ENCODE data around the gene OSER1.

OSER1 gene

GRCh38 chr20:44170816-44171410, 39.7 kb downstream of the OSER1 start:
- Histone ChIP-seq H3K27ac (peak overlapping the region in 9 of 11 experiments; percentile 33 to 92 (median 87); a peak in 17 of 22 replicates), H3K9me3 (replicated peaks in 1 of 11) (peaks cover 0 to 7% (median 0%) of the 10 kb centered on the region in 11 experiments; a peak in 1 of 22 replicates), H3K36me3 (peaks cover 0 to 14% (median 0%) of the 10 kb centered on the region in 11 experiments; a peak in 3 of 22 replicates), H3K9ac (peak overlapping the region in 7 of 11 experiments; percentile 49 to 74 (median 67); a peak in 16 of 22 replicates), H3K4me3 (peak overlapping the region in 7 of 10 experiments; percentile 3 to 39 (median 22); a peak in 9 of 20 replicates), H3K4me1 (peaks cover 40 to 90% (median 79%) of the 10 kb centered on the region in 10 experiments), H3K4me2 (peak overlapping the region; percentile 59 to 96 (median 83)), H3K27me3 (no peaks in the 10 kb centered on the region), H4K20me1 (no peaks in the 10 kb centered on the region)
- 0 out of 22 replicates have a peak, but pooled peaks of 1 of the 11 experiments have one; percentile 7 for TF ChIP-seq Cebpa-rat (IDR thresholded peaks at IDR 0.05)

- Histone ChIP-seq H3K9me3 (replicated peaks in 1 of 11) (peaks cover 0 to 10% (median 0%) of the 10 kb centered on the region in 11 experiments; a peak in 2 of 22 replicates), H3K27me3 (no peaks in the 10 kb centered on the region), H4K20me1 (no peaks in the 10 kb centered on the region), H3K27ac (peak overlapping the region in 6 of 11 experiments; percentile 87 to 92 (median 90); a peak in 13 of 22 replicates), H3K36me3 (no peaks in the 10 kb centered on the region; a peak in 1 of 22 replicates), H3K4me3 (no peak overlapping the region), H3K4me1 (peaks cover 56 to 95% (median 91%) of the 10 kb centered on the region in 10 experiments), H3K4me2 (peak overlapping the region in 9 of 11 experiments; percentile 79 to 96 (median 92); a peak in 17 of 22 replicates), H3K9ac (peak overlapping the region in 4 of 11 experiments; percentile 9 to 83 (median 76); a peak in 3 of 22 replicates)
- no peak for TF ChIP-seq Cebpa-rat (IDR thresholded peaks at IDR 0.05)
Observed at GRCh38 chr20:44167736-44168135, 42.8 kb downstream of the OSER1 start.

GRCh38 chr20:44166477-44166876, 44.1 kb downstream of the OSER1 start:
- peak overlapping the region in 10 of 11 experiments; percentile 14 to 92 (median 88); a peak in 19 of 22 replicates for H3K27ac ChIP-seq
- H3K4me2 ChIP-seq: peak overlapping the region; percentile 57 to 96 (median 87)
- H3K9ac ChIP-seq: peak overlapping the region in 9 of 11 experiments; percentile 26 to 83 (median 76); a peak in 18 of 22 replicates
- no peaks in the 10 kb centered on the region for H4K20me1 ChIP-seq
- H3K4me3 ChIP-seq: peak overlapping the region in 7 of 10 experiments; percentile 33 to 55 (median 50); a peak in 13 of 20 replicates
- TF ChIP-seq Cebpa-rat (IDR thresholded peaks at IDR 0.05): peak in 7 of 11 experiments; percentile 26 to 96 (median 83); a peak in 12 of 22 replicates
- peaks cover 0 to 15% (median 6%) of the 10 kb centered on the region in 11 experiments; a peak in 5 of 22 replicates for H3K9me3 ChIP-seq (replicated peaks in 1 of 11)
- H3K27me3 ChIP-seq: no peaks in the 10 kb centered on the region
- H3K4me1 ChIP-seq: peaks cover 50 to 82% (median 79%) of the 10 kb centered on the region in 10 experiments
- H3K36me3 ChIP-seq: no peaks in the 10 kb centered on the region; a peak in 1 of 22 replicates

- Histone ChIP-seq H3K4me1 (peaks cover 45 to 78% (median 74%) of the 10 kb centered on the region in 10 experiments), H3K9me3 (replicated peaks in 1 of 11) (peaks cover 0 to 15% (median 6%) of the 10 kb centered on the region in 11 experiments; a peak in 5 of 22 replicates)
Observed at GRCh38 chr20:44166008-44166407, 44.6 kb downstream of the OSER1 start.

GRCh38 chr20:44160133-44160532, 50.4 kb downstream of the OSER1 start:
- H3K4me3 ChIP-seq: no peak overlapping the region
- H3K27me3 ChIP-seq: no peaks in the 10 kb centered on the region
- H3K36me3 ChIP-seq: peaks cover 0 to 46% (median 4%) of the 10 kb centered on the region in 11 experiments; a peak in 10 of 22 replicates
- H4K20me1 ChIP-seq: no peaks in the 10 kb centered on the region
- peaks cover 0 to 38% (median 21%) of the 10 kb centered on the region in 11 experiments; a peak in 20 of 22 replicates for H3K9me3 ChIP-seq (replicated peaks in 1 of 11)
- no peak overlapping the region for H3K27ac ChIP-seq
- H3K4me2 ChIP-seq: no peak overlapping the region
- H3K4me1 ChIP-seq: peaks cover 7 to 19% (median 17%) of the 10 kb centered on the region in 10 experiments; a peak in 19 of 20 replicates
- no peak overlapping the region for H3K9ac ChIP-seq
- no peak for TF ChIP-seq Cebpa-rat (IDR thresholded peaks at IDR 0.05)

More at GRCh38 chr20:44166008-44166407, 44.6 kb downstream of the OSER1 start:
- Histone ChIP-seq H3K36me3 (no peaks in the 10 kb centered on the region; a peak in 1 of 22 replicates), H3K27ac (peak overlapping the region in 10 of 11 experiments; percentile 14 to 92 (median 88); a peak in 19 of 22 replicates), H3K4me2 (peak overlapping the region; percentile 57 to 96 (median 87)), H4K20me1 (no peaks in the 10 kb centered on the region), H3K27me3 (no peaks in the 10 kb centered on the region), H3K9ac (peak overlapping the region in 9 of 11 experiments; percentile 26 to 83 (median 76); a peak in 18 of 22 replicates), H3K4me3 (peak overlapping the region in 7 of 10 experiments; percentile 33 to 55 (median 50); a peak in 14 of 20 replicates)
- TF ChIP-seq Cebpa-rat (IDR thresholded peaks at IDR 0.05): no peak

GRCh38 chr20:44159711-44160110, 50.9 kb downstream of the OSER1 start:
- Histone ChIP-seq H3K4me3 (no peak overlapping the region), H3K4me2 (no peak overlapping the region), H3K9me3 (replicated peaks in 1 of 11) (peaks cover 0 to 38% (median 21%) of the 10 kb centered on the region in 11 experiments; a peak in 20 of 22 replicates), H4K20me1 (0 out of 22 replicates have a peak, but pooled peaks cover 0 to 3% (median 0%) of the 10 kb centered on the region in 11 experiments), H3K9ac (no peak overlapping the region), H3K36me3 (peaks cover 0 to 50% (median 4%) of the 10 kb centered on the region in 11 experiments; a peak in 10 of 22 replicates), H3K27ac (no peak overlapping the region), H3K4me1 (peaks cover 4 to 15% (median 12%) of the 10 kb centered on the region in 10 experiments; a peak in 19 of 20 replicates), H3K27me3 (no peaks in the 10 kb centered on the region)
- TF ChIP-seq Cebpa-rat (IDR thresholded peaks at IDR 0.05): no peak

GRCh38 chr20:44159125-44159524, 51.4 kb downstream of the OSER1 start:
- Histone ChIP-seq H3K4me3 (no peak overlapping the region), H3K4me2 (no peak overlapping the region), H3K9ac (no peak overlapping the region), H3K27ac (no peak overlapping the region), H4K20me1 (peaks cover 0 to 7% (median 0%) of the 10 kb centered on the region in 11 experiments; a peak in 1 of 22 replicates), H3K4me1 (peaks cover 0 to 9% (median 6%) of the 10 kb centered on the region in 10 experiments; a peak in 16 of 20 replicates), H3K36me3 (peaks cover 0 to 54% (median 4%) of the 10 kb centered on the region in 11 experiments; a peak in 10 of 22 replicates), H3K27me3 (no peaks in the 10 kb centered on the region), H3K9me3 (replicated peaks in 1 of 11) (peaks cover 0 to 38% (median 21%) of the 10 kb centered on the region in 11 experiments; a peak in 20 of 22 replicates)
- TF ChIP-seq Cebpa-rat (IDR thresholded peaks at IDR 0.05): no peak

- no peak for TF ChIP-seq Cebpa-rat (IDR thresholded peaks at IDR 0.05)
- Histone ChIP-seq H3K27ac (no peak overlapping the region), H3K4me2 (no peak overlapping the region), H3K36me3 (peaks cover 0 to 69% (median 5%) of the 10 kb centered on the region in 11 experiments; a peak in 10 of 22 replicates), H4K20me1 (peaks cover 0 to 7% (median 0%) of the 10 kb centered on the region in 11 experiments; a peak in 1 of 22 replicates), H3K9ac (no peak overlapping the region), H3K27me3 (no peaks in the 10 kb centered on the region), H3K9me3 (replicated peaks in 1 of 11) (peaks cover 0 to 27% (median 15%) of the 10 kb centered on the region in 11 experiments; a peak in 20 of 22 replicates), H3K4me1 (peaks cover 0 to 9% (median 3%) of the 10 kb centered on the region in 10 experiments; a peak in 6 of 20 replicates), H3K4me3 (no peak overlapping the region)
Observed at GRCh38 chr20:44157061-44157460, 53.5 kb downstream of the OSER1 start.
